K562 (cell line): ENCODE measurements around the gene CH25H. TPM values are rescaled to one million over a fixed set of nuclear protein-coding genes. Genes with fewer than 3 reads are reported as not detected.

Experiments
- ATAC-seq: fragments of 200-7000 bp; cut with Tn5 transposase; 3 replicates; pipeline ENCODE4 v1.9.1; 2020; ENCODE audit warnings: moderate library complexity
- BruUV-seq: library from RNA; stranded (reverse); fragments of 400-500 nt; replicated peaks from 2 replicates; lab custom pipeline; 2021; lab: Mats Ljungman, UMichigan
- CTCF ChIA-PET: fragments of 300-600 bp; formaldehyde crosslinking; extraction: SDS; loops from one replicate; lab custom pipeline; 2021; ENCODE audit warnings: low intra/inter-chr PET ratio; lab: Yijun Ruan, JAX
- POLR2A ChIA-PET: fragments of 300-600, 350-650 bp; sonication (Branson Sonifier 250); formaldehyde crosslinking; extraction: SDS; loops from one replicate; lab custom pipeline; 2021; ENCODE audit warnings: antibody characterized with exemption, inconsistent platforms; lab: Yijun Ruan, JAX
- DNase-seq, 4 experiments: peaks; one replicate each; pipeline versions ENCODE4 v3.0.0 to v3.0.0-alpha.2; 2011 to 2018; ENCODE audit warnings: low spot score in 3 of 4, mixed read lengths in 3 of 4; ENCODE audit errors: extremely low read depth in 1 of 4
- FAIRE-seq: peaks from 2 replicates; lab custom pipeline; 2011; peaks lifted over from hg19 to GRCh38; lab: Jason Lieb, UNC
- H2AFZ ChIP-seq: 2 replicates; pipeline ENCODE4 v1.6.0; 2011; ENCODE audit warnings: low read depth, low read length, control low read depth, inconsistent platforms
- H3K27ac ChIP-seq: fragments of 200-600 bp; 3 replicates; pipeline ENCODE4 v1.8.0; 2011; ENCODE audit warnings: low read depth, mild to moderate bottlenecking, control low read depth, inconsistent platforms, low read length, moderate library complexity, mixed read lengths; ENCODE audit errors: extremely low read depth
- H3K27me3 ChIP-seq, 2 experiments: fragments of 300-600 bp in 1 of 2; 2 replicates in 1 of 2; 3 replicates in 1 of 2; pipeline versions ENCODE4 v1.6.0 to v1.8.0; 2011; ENCODE audit warnings: inconsistent platforms in 2 of 2, low read length in 2 of 2, mild to moderate bottlenecking in 1 of 2, mixed read lengths in 1 of 2, moderate library complexity in 1 of 2; ENCODE audit not compliant: control insufficient read depth in 2 of 2, insufficient read depth in 2 of 2
- H3K36me3 ChIP-seq: fragments of 300-600 bp; 3 replicates; pipeline ENCODE4 v1.8.0; 2011; ENCODE audit warnings: mild to moderate bottlenecking, low read length, inconsistent platforms; ENCODE audit not compliant: control insufficient read depth, insufficient read depth
- H3K4me1 ChIP-seq, 2 experiments: fragments of 200-600 bp in 1 of 2; replicated peaks in 1 of 2; 2 replicates in 1 of 2; 3 replicates in 1 of 2; pipeline versions ENCODE4 v1.5.1 to v1.8.0; 2011; ENCODE audit warnings: inconsistent platforms in 2 of 2, low read length in 2 of 2, mild to moderate bottlenecking in 1 of 2, mixed read lengths in 1 of 2, moderate library complexity in 1 of 2; ENCODE audit not compliant: control insufficient read depth in 2 of 2, insufficient read depth in 2 of 2
- H3K4me2 ChIP-seq: 2 replicates; pipeline ENCODE4 v1.6.1; 2011; ENCODE audit warnings: low read length, control low read depth, inconsistent platforms, mixed read lengths; ENCODE audit not compliant: insufficient read depth
- H3K4me3 ChIP-seq: fragments of 200-600 bp; sonication (generic), shearing (Covaris generic); 2 replicates; pipeline ENCODE4 v1.5.1; 2016; ENCODE audit warnings: control low read depth, inconsistent platforms
- H3K79me2 ChIP-seq: fragments of 200-600 bp; 3 replicates; pipeline ENCODE4 v1.8.0; 2011; ENCODE audit warnings: low read length, inconsistent platforms; ENCODE audit not compliant: control insufficient read depth, insufficient read depth
- H3K9ac ChIP-seq, 2 experiments: 2 replicates each; pipeline versions ENCODE4 v1.6.0 to v1.6.1; 2011; ENCODE audit warnings: low read depth in 2 of 2, low read length in 2 of 2, control low read depth in 1 of 2, inconsistent platforms in 1 of 2, mild to moderate bottlenecking in 1 of 2, mixed read lengths in 1 of 2; ENCODE audit not compliant: insufficient read depth in 1 of 2
- H3K9me1 ChIP-seq: one replicate; pipeline ENCODE4 v1.6.0; 2011; ENCODE audit warnings: inconsistent platforms, mild to moderate bottlenecking, low read length, moderate library complexity; ENCODE audit not compliant: control insufficient read depth, insufficient read depth
- H3K9me3 ChIP-seq: replicated peaks from 2 replicates; pipeline ENCODE4 v1.5.1; 2011; ENCODE audit warnings: low read depth, low read length, inconsistent platforms; ENCODE audit not compliant: control insufficient read depth, insufficient read depth
- H4K20me1 ChIP-seq: replicated peaks from 2 replicates; pipeline ENCODE4 v1.6.1; 2011; ENCODE audit warnings: low read length, inconsistent platforms, mixed read lengths; ENCODE audit not compliant: control insufficient read depth, insufficient read depth
- ATF1 ChIP-seq, 2 experiments: fragments of 450-650 bp in 1 of 2; IDR thresholded peaks; 2 replicates each; pipeline ENCODE4 v1.6.1; 2016; ENCODE audit warnings: missing compliant biosample characterization in 1 of 2, missing genetic modification characterization in 1 of 2
- FOXA1 ChIP-seq: fragments of 450-650 bp; IDR thresholded peaks from 2 replicates; pipeline ENCODE4 v1.6.1; 2016; ENCODE audit warnings: mild to moderate bottlenecking, borderline replicate concordance
- MGA ChIP-seq: fragments of 450-650 bp; IDR thresholded peaks from 2 replicates; pipeline ENCODE4 v1.6.1; 2016; ENCODE audit warnings: mild to moderate bottlenecking, moderate library complexity
- SIX5 ChIP-seq, 2 experiments: IDR thresholded peaks; 2 replicates each; pipeline ENCODE4 v1.6.1; 2011; ENCODE audit warnings: low read length in 2 of 2, borderline replicate concordance in 1 of 2, low read depth in 1 of 2, mild to moderate bottlenecking in 1 of 2, moderate library complexity in 1 of 2; ENCODE audit not compliant: insufficient read depth in 1 of 2
- SP1 ChIP-seq: sonication (generic); formaldehyde crosslinking; IDR thresholded peaks from 2 replicates; pipeline ENCODE4 v1.8.1; 2022; ENCODE audit warnings: mild to moderate bottlenecking, missing genetic modification reagents
- SPI1 ChIP-seq: IDR thresholded peaks from 2 replicates; pipeline ENCODE4 v1.6.1; 2011; ENCODE audit warnings: low read depth, low read length, control low read depth, borderline replicate concordance
- ZNF76 ChIP-seq: fragments of 250-450 bp; sonication (Bioruptor Pico); IDR thresholded peaks from 2 replicates; pipeline ENCODE4 v1.4.0; 2020; ENCODE audit warnings: mild to moderate bottlenecking, moderate library complexity, borderline replicate concordance
- ZNF77 ChIP-seq: fragments of 250-450 bp; sonication (Bioruptor Pico); IDR thresholded peaks from 2 replicates; pipeline ENCODE4 v1.5.0; 2020
- WGBS: fragments of 100-300 bp; shearing (Covaris generic); methylation state at CpG from one replicate; pipeline ENCODE4 v1.1.6; 2016; ENCODE audit warnings: low coverage, mixed read lengths; ENCODE audit not compliant: insufficient coverage; ENCODE audit errors: missing lambda C conversion rate; 5-methylcytosine and 5-hydroxymethylcytosine counted together
- in situ Hi-C: fragments of 300-500 bp; cut with MboI; formaldehyde crosslinking; loops from 4 replicates; pipeline ENCODE4 v1.15.0; 2018; ENCODE audit warnings: inconsistent platforms, mixed read lengths
- intact Hi-C: fragments of 100-400 bp; cut with micrococcal nuclease; formaldehyde crosslinking; loops from 2 replicates; pipeline ENCODE4 v1.14.2; 2022
- polyA plus RNA-seq, 8 experiments: library from polyadenylated mRNA; depleted of rRNA in 4 of 8; stranded (reverse) in 5 of 8; unstranded in 3 of 8; fragments of >200 nt; fragmentation: Nextera tagmentation in 2 of 8; fragmentation: Illumina TruSeq in 1 of 8; extraction: Ambion mirVana in 2 of 8; extraction: Trizol in 1 of 8; gene quantifications; 2 replicates each; pipeline versions ENCODE4 v1.2.1 to v1.2.3, GENCODE V29; 2011 to 2014; ENCODE audit warnings: inconsistent platforms in 1 of 8, missing spikeins in 1 of 8
- total RNA-seq, 7 experiments: library from RNA; depleted of rRNA in 6 of 7; stranded (reverse); fragments of >200 nt in 6 of 7; fragmentation: Illumina TruSeq in 2 of 7; extraction: Trizol in 2 of 7; gene quantifications; 2 replicates each; pipeline versions ENCODE4 v1.2.1 to v1.2.3, GENCODE V29; 2011 to 2021; ENCODE audit warnings: low replicate concordance in 1 of 7
- TF ChIP-seq, protein P1 (sequence below): conservative IDR thresholded peaks from 2 replicates; pipeline ENCODE4 v1.6.1; 2011; ENCODE audit warnings: low read depth, mild to moderate bottlenecking, low read length; ENCODE audit not compliant: control insufficient read depth

CH25H gene
- total and polyA plus RNA-seq, 9 of the 15 experiments (the other 6 are each of a cell fraction or from before 2014, with no cell fraction given) = not detected

DNA sequence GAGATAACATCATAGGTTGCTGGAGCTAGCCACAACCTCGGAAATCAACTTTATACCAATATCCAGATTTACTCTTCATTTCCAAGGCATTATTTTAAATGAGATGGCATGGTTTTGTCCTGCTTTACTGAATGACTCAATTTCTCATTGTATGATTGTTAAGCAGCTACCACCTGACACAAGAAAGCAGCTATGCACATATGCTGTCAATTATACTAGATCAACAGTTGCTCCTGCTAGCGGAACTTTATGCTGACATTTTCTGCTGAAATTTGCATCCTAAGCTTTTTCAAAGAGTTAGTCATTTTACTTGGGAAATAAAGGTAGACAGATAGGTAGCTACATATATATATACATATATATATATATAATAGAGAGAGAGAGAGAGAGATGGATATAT lies 8.9 kb upstream of the CH25H start:
- POLR2A ChIA-PET = no interaction called here
- no peak for DNase-seq
- intact Hi-C loops (loop anchor here (2.0 kb wide), 1 partner anchor 349 kb away; no protein-coding TSS in a partner anchor), in situ Hi-C loops (loop anchor here (10.0 kb wide), 1 partner anchor 191 kb away; no protein-coding TSS in a partner anchor)
- no TSS peak for BruUV-seq
- no peaks in the 10 kb centered on the region for H3K36me3 ChIP-seq
- H2AFZ ChIP-seq = no peak overlapping the region
- H3K27me3 ChIP-seq = peaks cover 0 to 4% of the 10 kb centered on the region in 2 experiments; a peak in 2 of 5 replicates
- H3K27ac ChIP-seq = no peak overlapping the region
- H4K20me1 ChIP-seq = no peaks in the 10 kb centered on the region
- CTCF ChIA-PET = interaction anchor here (1.2 to 3.4 kb wide), 4 partner anchors 187 to 348 kb away, joined by 3 to 42 read pairs (median 12); no protein-coding TSS in a partner anchor
- no peaks in the 10 kb centered on the region for H3K9me1 ChIP-seq
- H3K79me2 ChIP-seq = no peaks in the 10 kb centered on the region
- H3K9ac ChIP-seq = no peak overlapping the region
- no peak overlapping the region for H3K4me3 ChIP-seq
- WGBS = 3% methylated on average over 2 of the region's 2 CpGs
- no peaks in the 10 kb centered on the region for H3K4me1 ChIP-seq
- FAIRE-seq = no peak
- H3K4me2 ChIP-seq = no peak overlapping the region
- ATAC-seq = no peak
- no peaks in the 10 kb centered on the region for H3K9me3 ChIP-seq
- TF ChIP-seq ZNF77 (CRISPR knock-in tag) = no peak
- no peak for TF ChIP-seq SP1 (CRISPR knock-in tag)
- TF ChIP-seq ATF1 (CRISPR knock-in tag; IDR thresholded peaks at IDR 0.05) = no peak
- no peak for TF ChIP-seq ATF1 (tag; IDR thresholded peaks at IDR 0.05)
- no peak for TF ChIP-seq MGA
- TF ChIP-seq ZNF76 = no peak
- TF ChIP-seq, protein P1, sequence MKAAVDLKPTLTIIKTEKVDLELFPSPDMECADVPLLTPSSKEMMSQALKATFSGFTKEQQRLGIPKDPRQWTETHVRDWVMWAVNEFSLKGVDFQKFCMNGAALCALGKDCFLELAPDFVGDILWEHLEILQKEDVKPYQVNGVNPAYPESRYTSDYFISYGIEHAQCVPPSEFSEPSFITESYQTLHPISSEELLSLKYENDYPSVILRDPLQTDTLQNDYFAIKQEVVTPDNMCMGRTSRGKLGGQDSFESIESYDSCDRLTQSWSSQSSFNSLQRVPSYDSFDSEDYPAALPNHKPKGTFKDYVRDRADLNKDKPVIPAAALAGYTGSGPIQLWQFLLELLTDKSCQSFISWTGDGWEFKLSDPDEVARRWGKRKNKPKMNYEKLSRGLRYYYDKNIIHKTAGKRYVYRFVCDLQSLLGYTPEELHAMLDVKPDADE = no peak
- no peak for TF ChIP-seq SPI1
- no peak for TF ChIP-seq SIX5 (IDR thresholded peaks at IDR 0.05; ENCODE audit: borderline replicate concordance in 1 of 2, insufficient read depth in 1 of 2, low read depth in 1 of 2, low read length in 2 of 2)
- TF ChIP-seq FOXA1 = no peak
